Measurements from ENCODE around the gene EPN3.

DNA sequence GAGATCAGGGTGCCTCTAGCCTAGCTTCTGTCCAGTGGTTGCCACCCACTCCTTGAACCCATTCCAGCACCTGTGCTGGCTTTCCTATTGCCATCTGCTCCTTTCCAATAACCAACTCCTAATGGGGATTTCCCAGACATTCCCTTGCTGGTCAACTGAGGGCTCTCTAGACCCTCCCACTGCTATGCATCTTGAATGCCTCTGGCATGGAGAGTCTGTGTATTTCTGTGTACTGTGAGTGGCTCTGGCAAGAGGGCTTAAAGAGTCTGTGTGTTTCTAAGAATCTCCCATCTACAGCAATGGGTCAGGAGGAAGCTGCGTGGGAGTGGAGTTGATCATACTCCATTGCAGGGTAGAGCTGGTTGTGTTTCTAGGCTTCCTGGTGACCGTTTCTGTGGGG lies 11.0 kb upstream of the EPN3 start:
- TF ChIP-seq, protein P1, sequence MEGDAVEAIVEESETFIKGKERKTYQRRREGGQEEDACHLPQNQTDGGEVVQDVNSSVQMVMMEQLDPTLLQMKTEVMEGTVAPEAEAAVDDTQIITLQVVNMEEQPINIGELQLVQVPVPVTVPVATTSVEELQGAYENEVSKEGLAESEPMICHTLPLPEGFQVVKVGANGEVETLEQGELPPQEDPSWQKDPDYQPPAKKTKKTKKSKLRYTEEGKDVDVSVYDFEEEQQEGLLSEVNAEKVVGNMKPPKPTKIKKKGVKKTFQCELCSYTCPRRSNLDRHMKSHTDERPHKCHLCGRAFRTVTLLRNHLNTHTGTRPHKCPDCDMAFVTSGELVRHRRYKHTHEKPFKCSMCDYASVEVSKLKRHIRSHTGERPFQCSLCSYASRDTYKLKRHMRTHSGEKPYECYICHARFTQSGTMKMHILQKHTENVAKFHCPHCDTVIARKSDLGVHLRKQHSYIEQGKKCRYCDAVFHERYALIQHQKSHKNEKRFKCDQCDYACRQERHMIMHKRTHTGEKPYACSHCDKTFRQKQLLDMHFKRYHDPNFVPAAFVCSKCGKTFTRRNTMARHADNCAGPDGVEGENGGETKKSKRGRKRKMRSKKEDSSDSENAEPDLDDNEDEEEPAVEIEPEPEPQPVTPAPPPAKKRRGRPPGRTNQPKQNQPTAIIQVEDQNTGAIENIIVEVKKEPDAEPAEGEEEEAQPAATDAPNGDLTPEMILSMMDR (IDR thresholded peaks at IDR 0.05), result no peak
- TF ChIP-seq POLR2A (IDR thresholded peaks at IDR 0.05) (no peak), EP300 (IDR thresholded peaks at IDR 0.05) (no peak)
